MM.1S (cell line): Measurements from ENCODE around the gene OSBPL10.
"Not testable (repeated sequence)": the region's sequence is repeated elsewhere in the genome, so short reads cannot be mapped to it uniquely, and the experiment has no call there.

Experiments
- DNase-seq: peaks from one replicate; pipeline ENCODE4 v3.0.0-alpha.2; 2015
- H2AFZ ChIP-seq: fragments of 300-600 bp; sonication (generic); 2 replicates; pipeline ENCODE4 v1.6.0; 2016; ENCODE audit warnings: antibody characterized with exemption, low read length
- H3F3A ChIP-seq: fragments of 300-600 bp; sonication (generic); 2 replicates; pipeline ENCODE4 v1.6.1; 2016; ENCODE audit warnings: mild to moderate bottlenecking, antibody characterized with exemption, low read length, moderate library complexity, mixed read lengths; ENCODE audit not compliant: insufficient read depth
- H3K27ac ChIP-seq: fragments of 300-600 bp; sonication (generic); 2 replicates; pipeline ENCODE4 v1.5.1; 2016; ENCODE audit warnings: mild to moderate bottlenecking, low read length
- H3K27me3 ChIP-seq: fragments of 300-600 bp; sonication (generic); replicated peaks from 2 replicates; pipeline ENCODE4 v1.6.0; 2016; ENCODE audit warnings: low read length; ENCODE audit not compliant: insufficient read depth
- H3K36me3 ChIP-seq: fragments of 300-600 bp; sonication (generic); replicated peaks from 2 replicates; pipeline ENCODE4 v1.6.1; 2016; ENCODE audit warnings: mild to moderate bottlenecking, low read length, mixed read lengths; ENCODE audit not compliant: insufficient read depth
- H3K4me1 ChIP-seq: fragments of 300-600 bp; sonication (generic); 2 replicates; pipeline ENCODE4 v1.6.1; 2016; ENCODE audit warnings: low read length, mixed read lengths
- H3K4me2 ChIP-seq: fragments of 300-600 bp; sonication (generic); 2 replicates; pipeline ENCODE4 v1.6.0; 2016; ENCODE audit warnings: low read depth, low read length
- H3K4me3 ChIP-seq: fragments of 300-600 bp; sonication (generic); 2 replicates; pipeline ENCODE4 v1.5.1; 2016; ENCODE audit warnings: low read length, mixed read lengths
- H3K79me2 ChIP-seq: fragments of 300-600 bp; sonication (generic); 2 replicates; pipeline ENCODE4 v1.6.1; 2016; ENCODE audit warnings: mixed run types, low read length, mixed read lengths
- H3K9ac ChIP-seq: fragments of 300-600 bp; sonication (generic); 2 replicates; pipeline ENCODE4 v1.6.1; 2016; ENCODE audit warnings: low read length, mixed read lengths
- H3K9me2 ChIP-seq: fragments of 300-600 bp; sonication (generic); replicated peaks from 2 replicates; pipeline ENCODE4 v1.6.1; 2016; ENCODE audit warnings: mild to moderate bottlenecking, low read length, mixed read lengths; ENCODE audit not compliant: insufficient read depth
- H3K9me3 ChIP-seq: fragments of 300-600 bp; sonication (generic); replicated peaks from 2 replicates; pipeline ENCODE4 v1.6.1; 2016; ENCODE audit warnings: mild to moderate bottlenecking, low read length, mixed read lengths; ENCODE audit not compliant: insufficient read depth
- H4K20me1 ChIP-seq: fragments of 300-600 bp; sonication (generic); 2 replicates; pipeline ENCODE4 v1.6.1; 2016; ENCODE audit warnings: mild to moderate bottlenecking, low read length, moderate library complexity, mixed read lengths; ENCODE audit not compliant: insufficient read depth
- EZH2 ChIP-seq: fragments of 300-600 bp; sonication (generic); optimal IDR thresholded peaks from 2 replicates; pipeline ENCODE3; 2017; ENCODE audit warnings: low read depth, mild to moderate bottlenecking, antibody characterized with exemption, low read length, mixed read lengths
- EZH2phosphoT487 ChIP-seq: fragments of 300-600 bp; sonication (generic); IDR thresholded peaks from 2 replicates; pipeline ENCODE4 v1.6.1; 2018; ENCODE audit warnings: antibody characterized with exemption, low read length
- TF ChIP-seq, protein P1 (sequence below): fragments of 300-600 bp; sonication (generic); IDR thresholded peaks from 2 replicates; pipeline ENCODE4 v1.5.1; 2016; ENCODE audit warnings: antibody characterized with exemption, low read length, mixed read lengths

The OSBPL10 gene

DNA sequence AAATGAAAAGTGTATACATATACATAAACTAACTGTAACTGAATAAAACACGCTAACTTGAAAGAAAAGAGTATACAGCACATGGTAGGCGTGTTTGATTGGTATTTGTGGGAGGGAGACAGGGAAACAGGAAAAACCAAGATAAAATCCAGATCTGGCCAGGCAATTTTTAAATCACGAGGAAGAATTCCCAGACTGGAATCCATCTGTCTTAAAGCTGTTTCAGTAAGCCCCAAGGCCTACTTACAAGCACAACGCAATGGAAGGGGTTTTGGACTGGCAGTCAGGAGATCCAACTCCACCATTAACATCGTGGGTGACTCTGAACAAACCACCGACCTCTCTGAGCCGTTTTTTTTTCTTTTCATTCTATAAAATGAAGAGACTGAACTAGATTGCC is 195.8 kb downstream of the OSBPL10 start:
- TF ChIP-seq EZH2, result no peak
- Histone ChIP-seq H3K4me2 (no peak overlapping the region), H2AFZ (no peak overlapping the region), H4K20me1 (no peaks in the 10 kb centered on the region), H3K27me3 (no peaks in the 10 kb centered on the region), H3K9me3 (no peaks in the 10 kb centered on the region), H3K36me3 (no peaks in the 10 kb centered on the region), H3K9me2 (no peaks in the 10 kb centered on the region), H3K79me2 (no peaks in the 10 kb centered on the region), H3K4me1 (no peaks in the 10 kb centered on the region), H3K4me3 (no peak overlapping the region), H3K9ac (no peak overlapping the region), H3F3A (no peaks in the 10 kb centered on the region), H3K27ac (no peak overlapping the region)
- DNase-seq, result no peak

DNA sequence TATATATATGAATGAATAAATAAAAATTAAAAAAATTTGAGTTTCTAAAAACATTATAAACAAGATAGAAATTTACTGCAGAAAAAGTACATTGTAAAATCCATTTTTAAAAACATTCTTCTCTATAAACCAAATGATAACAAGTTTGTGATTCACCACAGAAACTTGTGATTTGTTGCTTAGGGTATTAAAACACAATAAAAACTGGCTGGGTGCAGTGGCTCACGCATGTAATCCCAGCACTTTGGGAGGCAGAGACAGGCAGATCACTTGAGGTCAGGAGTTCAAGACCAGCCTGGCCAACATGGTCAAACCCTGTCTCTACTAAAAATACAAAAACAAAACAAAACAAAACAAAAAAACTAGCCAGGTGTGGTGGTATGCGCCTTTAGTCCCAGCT is 197.2 kb downstream of the OSBPL10 start:
- H2AFZ ChIP-seq, H3K4me3 ChIP-seq, H3K36me3 ChIP-seq, H3K9me3 ChIP-seq, H3K9ac ChIP-seq, H3F3A ChIP-seq, H3K27ac ChIP-seq, H3K4me1 ChIP-seq, H3K79me2 ChIP-seq, H3K27me3 ChIP-seq, H3K4me2 ChIP-seq, H3K9me2 ChIP-seq, DNase-seq, H4K20me1 ChIP-seq: not testable (repeated sequence)

DNA sequence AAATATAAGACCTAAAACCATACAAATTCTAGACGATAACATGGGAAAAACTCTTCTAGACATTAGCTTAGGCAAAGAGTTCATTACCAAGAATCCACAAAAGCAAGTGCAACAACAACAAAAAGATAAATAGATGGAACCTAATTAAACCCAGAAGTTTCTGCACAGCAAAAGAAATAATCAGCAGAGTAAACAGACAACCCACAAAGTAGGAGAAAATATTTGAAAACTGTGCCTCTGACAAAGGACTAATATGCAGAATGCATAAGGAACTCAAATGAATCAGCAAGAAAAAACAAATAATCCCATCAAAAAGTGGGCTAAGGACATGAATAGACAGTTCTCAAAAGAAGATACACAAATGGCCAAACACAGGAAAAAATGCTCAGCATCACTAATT is 198.8 kb downstream of the OSBPL10 start:
- H3K4me3 ChIP-seq, H3K9ac ChIP-seq, H2AFZ ChIP-seq, H3K36me3 ChIP-seq, H3F3A ChIP-seq, H3K79me2 ChIP-seq, DNase-seq, H3K9me2 ChIP-seq, H3K4me1 ChIP-seq, H3K27ac ChIP-seq, H3K9me3 ChIP-seq, H3K27me3 ChIP-seq, H4K20me1 ChIP-seq, H3K4me2 ChIP-seq: not testable (repeated sequence)

DNA sequence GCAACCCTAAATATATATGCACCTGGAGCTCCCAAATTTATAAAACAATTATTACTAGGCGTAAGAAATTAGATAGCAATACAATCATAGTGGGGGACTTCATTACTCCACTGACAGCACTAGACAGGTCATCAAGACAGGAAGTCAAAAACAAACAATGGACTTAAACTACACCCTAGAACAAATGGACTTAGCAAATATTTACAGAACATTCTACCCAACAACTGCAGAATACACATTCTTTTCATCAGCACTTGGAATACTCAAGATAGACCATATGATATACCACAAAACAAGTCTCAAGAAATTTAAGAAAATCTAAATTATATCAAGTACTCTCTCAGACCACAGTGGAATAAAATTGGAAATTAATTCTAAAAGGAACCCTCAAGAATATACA is 201.5 kb downstream of the OSBPL10 start:
- Histone ChIP-seq H2AFZ (no peak overlapping the region), H3K27me3 (no peaks in the 10 kb centered on the region), H3K27ac (no peak overlapping the region), H3K9me2 (no peaks in the 10 kb centered on the region), H4K20me1 (no peaks in the 10 kb centered on the region), H3K4me2 (no peak overlapping the region), H3K9me3 (no peaks in the 10 kb centered on the region), H3F3A (no peaks in the 10 kb centered on the region), H3K36me3 (no peaks in the 10 kb centered on the region), H3K9ac (no peak overlapping the region), H3K4me1 (no peaks in the 10 kb centered on the region), H3K4me3 (no peak overlapping the region), H3K79me2 (no peaks in the 10 kb centered on the region)
- no peak for TF ChIP-seq EZH2
- TF ChIP-seq, protein P1, sequence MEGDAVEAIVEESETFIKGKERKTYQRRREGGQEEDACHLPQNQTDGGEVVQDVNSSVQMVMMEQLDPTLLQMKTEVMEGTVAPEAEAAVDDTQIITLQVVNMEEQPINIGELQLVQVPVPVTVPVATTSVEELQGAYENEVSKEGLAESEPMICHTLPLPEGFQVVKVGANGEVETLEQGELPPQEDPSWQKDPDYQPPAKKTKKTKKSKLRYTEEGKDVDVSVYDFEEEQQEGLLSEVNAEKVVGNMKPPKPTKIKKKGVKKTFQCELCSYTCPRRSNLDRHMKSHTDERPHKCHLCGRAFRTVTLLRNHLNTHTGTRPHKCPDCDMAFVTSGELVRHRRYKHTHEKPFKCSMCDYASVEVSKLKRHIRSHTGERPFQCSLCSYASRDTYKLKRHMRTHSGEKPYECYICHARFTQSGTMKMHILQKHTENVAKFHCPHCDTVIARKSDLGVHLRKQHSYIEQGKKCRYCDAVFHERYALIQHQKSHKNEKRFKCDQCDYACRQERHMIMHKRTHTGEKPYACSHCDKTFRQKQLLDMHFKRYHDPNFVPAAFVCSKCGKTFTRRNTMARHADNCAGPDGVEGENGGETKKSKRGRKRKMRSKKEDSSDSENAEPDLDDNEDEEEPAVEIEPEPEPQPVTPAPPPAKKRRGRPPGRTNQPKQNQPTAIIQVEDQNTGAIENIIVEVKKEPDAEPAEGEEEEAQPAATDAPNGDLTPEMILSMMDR, result no peak
- TF ChIP-seq EZH2phosphoT487, result no peak
- DNase-seq, result no peak

DNA sequence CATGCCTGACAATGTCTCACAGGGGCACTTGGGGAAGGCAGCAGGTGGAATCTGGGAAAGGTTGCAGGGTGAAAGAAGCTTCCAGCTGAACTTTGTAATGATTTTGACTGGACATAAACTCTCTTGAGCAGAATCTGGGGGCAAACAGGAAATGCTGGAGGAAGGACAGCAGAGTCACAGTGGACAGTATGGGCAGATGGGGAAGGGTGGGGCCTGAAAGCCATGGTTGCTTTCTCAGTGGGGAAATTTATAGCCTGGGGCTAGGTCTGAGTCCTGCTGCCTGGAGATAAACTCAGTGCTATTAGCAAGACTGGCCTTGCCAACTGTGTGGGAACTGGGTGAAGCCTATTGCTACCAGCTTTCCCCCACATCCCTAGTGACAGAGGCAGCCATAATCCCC is 203.2 kb downstream of the OSBPL10 start:
- no peaks in the 10 kb centered on the region for H3F3A ChIP-seq
- no peaks in the 10 kb centered on the region for H3K4me1 ChIP-seq
- H3K27me3 ChIP-seq, result no peaks in the 10 kb centered on the region
- no peak overlapping the region for H2AFZ ChIP-seq
- TF ChIP-seq EZH2 (no peak), EZH2phosphoT487 (no peak)
- TF ChIP-seq, protein P1, result no peak
- no peak overlapping the region for H3K4me2 ChIP-seq
- H3K9me2 ChIP-seq, result no peaks in the 10 kb centered on the region
- no peaks in the 10 kb centered on the region for H4K20me1 ChIP-seq
- H3K36me3 ChIP-seq, result no peaks in the 10 kb centered on the region
- no peak for DNase-seq
- H3K79me2 ChIP-seq, result no peaks in the 10 kb centered on the region
- no peaks in the 10 kb centered on the region for H3K9me3 ChIP-seq
- H3K27ac ChIP-seq, result no peak overlapping the region
- H3K4me3 ChIP-seq, result no peak overlapping the region
- H3K9ac ChIP-seq, result no peak overlapping the region
